GM19238 (cell line): Measurements from ENCODE around the gene RBM23.

Source experiments
- DNase-seq: peaks from one replicate; pipeline ENCODE4 v3.0.0; 2011; ENCODE audit warnings: low spot score; ENCODE audit not compliant: insufficient read length

Gene RBM23

DNA sequence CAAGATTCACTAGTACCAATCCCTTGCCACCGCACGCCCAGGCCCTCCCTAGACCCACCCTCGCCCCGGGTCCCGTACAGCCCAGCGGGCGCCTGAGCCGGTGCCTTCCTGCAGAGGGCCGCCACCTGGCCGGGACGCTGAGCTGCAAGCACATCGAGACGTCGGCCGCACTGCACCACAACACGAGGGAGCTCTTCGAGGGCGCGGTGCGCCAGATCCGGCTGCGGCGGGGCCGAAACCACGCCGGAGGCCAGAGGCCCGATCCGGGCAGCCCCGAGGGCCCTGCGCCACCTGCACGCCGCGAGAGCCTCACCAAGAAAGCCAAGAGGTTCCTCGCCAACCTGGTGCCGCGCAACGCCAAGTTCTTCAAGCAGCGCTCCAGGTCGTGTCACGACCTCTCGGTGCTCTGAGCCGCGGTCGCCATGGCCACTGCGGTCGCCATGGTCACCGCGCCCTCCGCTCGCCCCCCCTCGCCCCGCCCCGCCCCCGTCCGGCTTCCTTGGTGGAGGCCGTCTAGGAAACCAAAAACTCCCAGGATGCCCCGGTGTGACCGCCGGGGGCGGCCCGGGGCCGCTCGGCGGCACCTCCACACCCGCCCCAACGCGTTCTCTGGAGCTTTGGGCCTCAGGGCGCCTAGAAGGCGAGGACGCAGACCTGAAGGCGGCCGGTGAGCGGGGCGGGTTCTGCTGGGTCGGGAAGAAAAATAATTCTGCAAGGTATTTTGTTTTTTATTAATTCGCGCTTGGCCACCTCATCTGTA is 32.3 kb downstream of the RBM23 start:
- peak; percentile 77 for DNase-seq

DNA sequence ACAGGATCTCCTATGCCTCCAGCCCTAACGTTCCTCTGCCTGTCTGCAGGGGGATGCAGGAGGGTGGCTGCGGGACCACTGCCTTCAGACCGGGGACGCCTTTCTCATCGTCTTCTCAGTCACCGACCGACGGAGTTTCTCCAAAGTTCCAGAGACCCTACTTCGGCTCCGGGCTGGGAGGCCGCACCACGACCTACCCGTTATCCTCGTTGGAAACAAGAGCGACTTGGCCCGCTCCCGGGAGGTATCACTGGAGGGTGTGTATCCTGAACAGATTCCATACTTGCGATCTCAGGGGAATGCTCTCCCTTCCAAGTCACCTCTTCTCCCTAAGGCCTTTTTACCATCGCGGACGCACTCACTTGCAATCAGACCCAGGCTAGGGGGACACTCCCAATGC is 33.0 kb downstream of the RBM23 start:
- DNase-seq: no peak

GRCh38 chr14:22884738-22885523 is 34.0 kb downstream of the RBM23 start:
- DNase-seq: no peak

DNA sequence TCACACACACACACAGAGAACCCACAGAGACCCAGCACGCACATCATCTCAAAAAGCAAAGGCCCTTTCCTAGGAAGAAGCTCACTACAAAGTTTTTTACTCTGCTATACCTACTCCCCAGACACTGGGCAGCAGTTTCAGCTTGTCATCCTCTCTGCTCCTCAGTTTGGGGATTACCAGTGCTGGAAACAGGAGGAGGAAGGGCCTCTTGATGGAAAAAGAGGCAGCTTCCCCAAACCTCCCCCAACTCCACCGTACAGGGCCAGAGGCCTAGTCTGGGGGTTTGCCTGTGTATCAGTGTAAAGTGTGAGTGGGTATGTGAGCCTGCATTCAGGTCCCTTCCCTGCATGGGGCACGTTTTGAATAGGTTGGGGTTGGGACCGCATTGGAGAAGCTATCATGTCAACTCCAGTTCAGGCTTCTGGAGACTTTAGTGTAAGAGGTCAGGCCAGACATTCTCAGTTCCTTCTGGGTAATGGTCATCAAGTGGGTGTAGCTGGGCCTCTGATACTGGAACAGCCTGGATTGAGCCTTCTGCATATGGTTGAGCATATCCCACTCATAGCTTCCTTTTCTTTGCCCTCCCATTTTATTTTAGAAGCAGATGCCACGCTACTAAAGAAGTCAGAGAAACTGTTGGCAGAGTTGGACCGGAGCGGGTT is 34.7 kb downstream of the RBM23 start:
- DNase-seq: no peak

- no peak for DNase-seq
Observed at GRCh38 chr14:22883173-22883976, 35.6 kb downstream of the RBM23 start, which contains the start of gene REM2. Gene REM2 (plus strand): TSS chr14:22883222. CDS start chr14:22883288, 66 bp downstream.

DNA sequence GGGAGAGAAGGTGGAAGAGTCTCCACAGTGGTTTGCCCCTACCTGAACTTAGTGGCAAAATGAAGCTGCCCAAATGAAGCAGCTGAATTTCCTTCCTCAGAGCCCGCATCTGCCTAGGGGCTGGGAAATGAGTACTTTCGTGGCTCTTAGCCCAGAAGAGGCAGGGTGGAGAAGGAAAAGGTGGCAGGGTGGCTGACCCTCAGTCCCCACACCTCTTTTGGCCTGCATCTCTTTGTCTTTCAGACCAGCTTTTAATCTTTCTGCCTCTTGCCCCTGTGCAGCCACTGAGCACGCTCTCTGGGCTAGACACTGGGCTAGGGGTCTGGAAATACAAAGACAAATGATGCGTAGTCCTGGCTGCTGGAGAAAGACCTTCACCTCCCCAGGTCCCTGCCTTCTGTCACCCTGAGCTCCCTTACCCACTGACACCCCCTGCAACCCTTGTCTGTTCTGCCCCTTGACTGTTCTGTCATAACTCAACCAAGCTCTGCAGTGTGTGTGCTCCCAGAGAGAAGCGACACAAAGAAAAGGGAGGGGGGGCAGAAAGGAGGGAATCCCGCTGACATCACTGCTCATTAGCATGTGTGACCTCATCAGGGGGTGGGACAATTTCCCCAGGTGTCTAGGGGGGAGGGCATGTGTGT is 36.3 kb downstream of the RBM23 start:
- DNase-seq: no peak

DNA sequence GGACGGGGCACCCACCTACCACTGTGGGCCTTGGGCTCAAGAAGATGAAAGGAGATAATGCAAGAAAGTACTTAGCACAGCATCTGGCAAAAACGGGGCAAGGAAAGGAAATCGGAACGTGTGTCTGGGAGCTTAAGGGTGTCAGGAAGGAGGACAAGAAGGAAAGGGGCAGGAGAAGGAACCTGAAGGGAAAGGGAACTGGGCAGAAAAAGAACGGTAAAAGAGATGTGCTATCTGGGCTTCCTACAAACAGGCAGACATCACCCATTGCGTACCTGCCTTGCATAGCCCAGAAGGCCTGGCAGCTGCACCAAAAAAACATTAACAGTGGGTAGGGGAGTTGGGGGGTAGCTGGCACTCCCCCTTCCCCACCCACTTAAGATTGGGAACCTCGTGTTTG is 36.9 kb downstream of the RBM23 start:
- no peak for DNase-seq

DNA sequence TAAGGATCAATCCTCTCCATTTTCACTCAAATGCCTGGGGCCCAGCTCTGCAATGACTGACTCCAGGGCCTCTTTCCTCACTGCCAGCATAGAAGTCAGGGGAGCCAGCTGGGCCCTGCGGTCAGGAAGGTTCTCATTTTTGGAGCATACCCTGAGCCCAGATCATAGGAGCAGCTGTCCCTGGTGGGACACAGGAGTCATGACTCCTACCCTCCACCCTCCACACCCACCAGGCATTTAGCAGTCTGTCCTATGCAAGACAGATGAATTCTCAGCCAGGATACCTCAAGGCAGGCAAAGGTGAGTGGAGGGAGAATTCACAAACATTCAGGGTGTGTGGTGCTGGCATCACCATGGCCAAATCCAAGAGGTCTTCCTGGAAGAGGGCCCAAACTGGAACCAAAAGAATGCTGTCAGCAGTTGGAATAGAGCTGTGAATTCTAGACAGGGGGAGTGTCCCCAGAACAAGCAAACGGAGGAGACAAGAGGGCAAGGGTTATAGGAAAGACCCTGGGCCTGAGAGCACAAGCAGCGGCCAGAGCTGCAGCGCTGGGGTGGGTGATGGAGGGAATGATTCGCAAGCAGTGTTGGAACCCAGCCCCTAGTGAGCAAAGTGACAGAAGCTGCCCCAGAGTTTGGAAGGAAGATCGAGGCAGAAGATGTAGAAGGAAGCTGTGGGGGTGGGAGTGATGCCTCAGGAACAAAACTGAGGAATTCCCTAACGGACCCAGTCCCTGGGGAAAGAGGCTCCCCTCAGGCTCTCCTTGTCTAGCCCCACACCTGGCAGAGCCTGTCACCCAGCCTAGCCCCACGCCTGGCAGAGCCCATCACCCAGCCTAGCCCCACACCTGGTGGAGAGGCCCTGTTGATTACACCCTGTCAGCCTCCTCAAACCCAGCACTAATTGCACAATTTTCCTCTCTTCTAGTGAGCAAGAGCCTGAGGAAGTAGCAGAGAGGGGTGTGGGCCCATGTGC is 40.4 kb downstream of the RBM23 start:
- DNase-seq: no peak

- DNase-seq: no peak
Observed at GRCh38 chr14:22877000-22877501, 41.9 kb downstream of the RBM23 start.

GRCh38 chr14:22875748-22876319 is 43.1 kb downstream of the RBM23 start:
- no peak for DNase-seq

GRCh38 chr14:22875003-22875747 is 43.8 kb downstream of the RBM23 start:
- DNase-seq: no peak

DNA sequence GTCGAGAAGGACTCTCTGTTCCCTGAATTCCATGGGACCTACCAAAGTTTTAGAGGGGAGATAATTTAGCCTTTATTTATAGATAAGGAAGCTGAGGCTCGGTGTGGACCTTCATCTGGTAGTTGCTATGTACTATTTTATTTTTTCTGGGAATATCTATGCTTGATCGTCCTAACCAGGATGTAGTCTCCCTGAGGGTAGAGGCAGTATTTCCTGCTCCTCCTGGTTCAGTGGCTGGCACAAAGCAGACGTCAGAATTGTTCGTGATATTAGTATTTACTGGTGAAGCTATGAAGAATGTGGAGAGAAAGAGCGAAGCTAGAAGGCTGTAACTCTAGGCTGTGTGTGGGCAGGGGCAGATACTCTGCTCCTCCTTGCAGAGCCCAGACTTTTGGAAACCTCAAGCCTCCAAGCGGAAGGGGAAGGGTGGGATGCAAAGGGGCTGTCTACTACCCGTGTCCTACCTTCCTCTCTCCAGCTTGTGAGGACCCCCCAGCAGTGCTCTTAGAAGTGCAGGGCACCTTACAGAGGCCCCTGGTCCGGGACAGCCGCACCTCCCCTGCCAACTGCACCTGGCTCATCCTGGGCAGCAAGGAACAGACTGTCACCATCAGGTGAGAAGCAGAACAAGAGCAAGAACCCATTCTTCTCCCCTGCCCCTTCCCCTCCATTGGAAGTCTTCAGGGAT is 46.0 kb downstream of the RBM23 start:
- no peak for DNase-seq

GRCh38 chr14:22872033-22872832 is 46.7 kb downstream of the RBM23 start:
- peak; percentile 63 for DNase-seq

- peak; percentile 73 for DNase-seq
Observed at GRCh38 chr14:22871224-22872032, 47.5 kb downstream of the RBM23 start, which contains the start of gene LRP10. Gene LRP10 (plus strand): TSS chr14:22871740. CDS start chr14:22872304, 564 bp downstream.

GRCh38 chr14:22870811-22871223 is 48.1 kb downstream of the RBM23 start:
- peak; percentile 54 for DNase-seq

DNA sequence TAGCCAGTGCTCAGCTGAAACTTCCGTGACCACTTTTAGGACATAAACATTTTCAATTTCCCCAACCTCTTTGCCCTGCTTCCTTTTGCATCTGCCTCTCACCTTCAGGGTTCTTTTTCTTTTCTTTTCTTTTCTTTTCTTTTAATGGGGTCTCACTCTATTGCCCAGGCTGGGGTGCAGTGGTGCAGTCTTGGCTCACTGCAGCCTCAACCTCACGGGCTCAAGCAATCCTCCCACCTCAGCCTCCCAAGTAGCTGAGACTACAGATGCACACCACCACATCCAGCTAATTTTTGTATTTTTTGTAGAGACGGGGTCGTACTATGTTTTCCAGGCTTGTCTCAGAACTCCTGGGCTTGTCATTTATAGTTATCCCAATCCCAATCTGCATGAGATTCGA is 52.1 kb downstream of the RBM23 start:
- no peak for DNase-seq
